HepG2 (cell line): ENCODE data around the gene NR4A2. TPM values are rescaled to one million over a fixed set of nuclear protein-coding genes. Genes with fewer than 3 reads are reported as not detected.

Experiments
- ATAC-seq: fragments of 200-7000 bp; cut with Tn5 transposase; 3 replicates; pipeline ENCODE4 v1.9.1; 2020; ENCODE audit warnings: mild to moderate bottlenecking, moderate library complexity
- BruUV-seq: library from RNA; stranded (reverse); fragments of 400-500 nt; replicated peaks from 2 replicates; lab custom pipeline; 2021; lab: Mats Ljungman, UMichigan
- CTCF ChIA-PET: fragments of 300-600 bp; formaldehyde crosslinking; extraction: SDS; loops from one replicate; lab custom pipeline; 2021; ENCODE audit warnings: low total read pairs, inconsistent platforms, low intra/inter-chr PET ratio; lab: Yijun Ruan, JAX
- POLR2A ChIA-PET: fragments of 350-600 bp; sonication (Branson Sonifier 250); formaldehyde crosslinking; loops from one replicate; lab custom pipeline; 2020; ENCODE audit warnings: antibody characterized with exemption, inconsistent platforms; lab: Yijun Ruan, JAX
- DNase-seq: peaks from one replicate; pipeline ENCODE4 v3.0.0-alpha.2; 2015; ENCODE audit warnings: low spot score
- FAIRE-seq: peaks from 3 replicates; lab custom pipeline; 2011; peaks lifted over from hg19 to GRCh38; lab: Jason Lieb, UNC
- H2AFZ ChIP-seq: one replicate; pipeline ENCODE4 v1.6.1; 2011; ENCODE audit warnings: low read length, inconsistent platforms
- H3K27ac ChIP-seq: fragments of 300-600 bp; 3 replicates; pipeline ENCODE4 v1.8.0; 2011; ENCODE audit warnings: mixed run types, mild to moderate bottlenecking, mixed read lengths, low read length, inconsistent platforms; ENCODE audit not compliant: insufficient read depth; ENCODE audit errors: extremely low read length
- H3K27me3 ChIP-seq, 2 experiments: fragments of 200-600 bp in 1 of 2; 2 replicates in 1 of 2; 3 replicates in 1 of 2; pipeline versions ENCODE4 v1.6.0 to v1.8.0; 2011; ENCODE audit warnings: low read length in 2 of 2, mild to moderate bottlenecking in 2 of 2, moderate library complexity in 2 of 2, inconsistent platforms in 1 of 2; ENCODE audit not compliant: insufficient read depth in 2 of 2, control insufficient read depth in 1 of 2
- H3K36me3 ChIP-seq, 2 experiments: fragments of 200-600 bp in 1 of 2; replicated peaks in 1 of 2; 2 replicates in 1 of 2; 3 replicates in 1 of 2; pipeline versions ENCODE4 v1.5.1 to v1.8.0; 2011; ENCODE audit warnings: low read length in 2 of 2, inconsistent platforms in 1 of 2; ENCODE audit not compliant: insufficient read depth in 2 of 2, control insufficient read depth in 1 of 2
- H3K4me1 ChIP-seq: 2 replicates; pipeline ENCODE4 v1.5.1; 2012; ENCODE audit warnings: low read length, inconsistent platforms; ENCODE audit not compliant: insufficient read depth
- H3K4me2 ChIP-seq: 2 replicates; pipeline ENCODE4 v1.6.0; 2011; ENCODE audit warnings: low read depth, low read length, inconsistent platforms
- H3K4me3 ChIP-seq, 3 experiments: fragments of 200-600 bp in 1 of 3; sonication (generic), shearing (Covaris generic) in 1 of 3; replicated peaks in 1 of 3; 2 replicates each; pipeline ENCODE4 v1.5.1; 2011 to 2016; ENCODE audit warnings: low read length in 3 of 3, inconsistent platforms in 2 of 3, low read depth in 2 of 3, mild to moderate bottlenecking in 2 of 3, control low read depth in 1 of 3, mixed read lengths in 1 of 3; ENCODE audit not compliant: insufficient read depth in 1 of 3
- H3K79me2 ChIP-seq: one replicate; pipeline ENCODE4 v1.6.1; 2011; ENCODE audit warnings: low read length, inconsistent platforms; ENCODE audit not compliant: insufficient read depth
- H3K9ac ChIP-seq: 2 replicates; pipeline ENCODE4 v1.6.0; 2011; ENCODE audit warnings: mild to moderate bottlenecking, low read depth, low read length, inconsistent platforms; ENCODE audit not compliant: insufficient read depth
- H3K9me3 ChIP-seq: 2 replicates; pipeline ENCODE4 v1.5.1; 2012; ENCODE audit warnings: mild to moderate bottlenecking, low read length
- H4K20me1 ChIP-seq: 2 replicates; pipeline ENCODE4 v1.6.0; 2011; ENCODE audit warnings: inconsistent platforms, mild to moderate bottlenecking, low read length, moderate library complexity; ENCODE audit not compliant: insufficient read depth
- DRAP1 ChIP-seq: IDR thresholded peaks from 2 replicates; pipeline ENCODE4 v1.6.1; 2016; ENCODE audit warnings: missing genetic modification reagents, missing compliant biosample characterization
- FUBP1 ChIP-seq: sonication (generic); formaldehyde crosslinking; IDR thresholded peaks from 2 replicates; pipeline ENCODE4 v1.5.1; 2020; ENCODE audit warnings: missing genetic modification reagents, mild to moderate bottlenecking, borderline replicate concordance
- HNF4G ChIP-seq, 2 experiments: sonication (generic) in 1 of 2; formaldehyde crosslinking in 1 of 2; IDR thresholded peaks; 2 replicates each; pipeline versions ENCODE4 v1.4.0 to v1.6.1; 2011 to 2020; ENCODE audit warnings: borderline replicate concordance in 2 of 2, low read depth in 2 of 2, mild to moderate bottlenecking in 2 of 2, low read length in 1 of 2, missing genetic modification reagents in 1 of 2, moderate library complexity in 1 of 2
- MED13 ChIP-seq: sonication (generic); formaldehyde crosslinking; IDR thresholded peaks from 2 replicates; pipeline ENCODE4 v1.5.0; 2020; ENCODE audit warnings: missing genetic modification reagents
- MTF1 ChIP-seq: sonication (generic); formaldehyde crosslinking; IDR thresholded peaks from 2 replicates; pipeline ENCODE4 v1.5.0; 2020; ENCODE audit warnings: missing genetic modification reagents
- ZFP36 ChIP-seq: fragments of 150-350 bp; IDR thresholded peaks from 2 replicates; pipeline ENCODE4 v1.6.1; 2018; ENCODE audit warnings: borderline replicate concordance, low read length, low read depth; ENCODE audit not compliant: partially characterized antibody
- ZFX ChIP-seq: sonication (generic); formaldehyde crosslinking; IDR thresholded peaks from 2 replicates; pipeline ENCODE4 v1.4.0; 2020; ENCODE audit warnings: mild to moderate bottlenecking, low read depth, missing genetic modification reagents, moderate library complexity
- ZFY ChIP-seq: sonication (generic); formaldehyde crosslinking; IDR thresholded peaks from 2 replicates; pipeline ENCODE4 v1.4.0; 2020; ENCODE audit warnings: missing genetic modification reagents
- ZMYM3 ChIP-seq: sonication (generic); formaldehyde crosslinking; IDR thresholded peaks from 2 replicates; pipeline ENCODE4 v1.5.1; 2020; ENCODE audit warnings: mild to moderate bottlenecking, missing genetic modification reagents
- in situ Hi-C: cut with HindIII; loops from 2 replicates; pipeline ENCODE4 v1.10.0; 2017; ENCODE audit warnings: low pct_unique_long_range_greater_than_20kb; ENCODE audit not compliant: extremely low pct_ligation_motif_present
- intact Hi-C: fragments of 100-400 bp; cut with micrococcal nuclease; formaldehyde crosslinking; loops from one replicate; pipeline ENCODE4 v1.10.0; 2022; ENCODE audit not compliant: unreplicated experiment
- polyA plus RNA-seq, 8 experiments: library from polyadenylated mRNA; depleted of rRNA in 3 of 8; stranded (reverse) in 7 of 8; unstranded in 1 of 8; fragments of >200 nt; fragmentation: Illumina TruSeq in 4 of 8; extraction: Trizol in 4 of 8; gene quantifications; 2 replicates each; pipeline versions ENCODE4 v1.2.1 to v1.2.3, GENCODE V29; 2011 to 2016; ENCODE audit warnings: low read depth in 4 of 8, missing spikeins in 1 of 8, mixed read lengths in 1 of 8; ENCODE audit not compliant: insufficient read depth in 1 of 8
- total RNA-seq, 5 experiments: library from RNA; depleted of rRNA; stranded (reverse); fragments of >200 nt; fragmentation: Illumina TruSeq; extraction: Trizol; gene quantifications; 2 replicates each; pipeline ENCODE4 v1.2.3, GENCODE V29; 2016; ENCODE audit warnings: low read depth in 1 of 5
- TF ChIP-seq, protein P1 (sequence below): sonication (generic); formaldehyde crosslinking; IDR thresholded peaks from 2 replicates; pipeline ENCODE4 v1.5.0; 2020; ENCODE audit warnings: mild to moderate bottlenecking, missing genetic modification reagents

NR4A2 gene
- total and polyA plus RNA-seq, 2 of the 13 experiments (the other 11 are each of a cell fraction or from before 2014, with no cell fraction given) = not detected

DNA sequence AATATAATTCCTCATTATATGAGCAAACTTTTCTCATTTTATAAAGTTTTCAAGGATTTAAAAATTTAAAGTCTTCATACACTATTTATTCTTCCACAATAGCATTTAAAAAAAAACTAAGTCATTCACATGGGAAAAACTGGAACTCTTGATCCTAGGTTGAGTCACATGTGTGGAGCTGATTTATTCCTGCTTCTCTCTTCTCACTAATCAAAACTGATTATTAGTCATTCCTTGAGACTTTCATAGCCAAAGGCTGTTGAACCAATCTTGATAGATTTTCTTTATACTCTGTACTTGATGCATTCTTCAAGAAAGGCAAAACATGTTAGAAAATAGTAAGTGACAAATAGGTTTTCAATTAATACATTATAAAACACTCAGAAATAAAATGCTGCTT is 27.4 kb downstream of the NR4A2 start:
- in situ Hi-C loops (no loop called here), intact Hi-C loops (no loop called here)
- Histone ChIP-seq H3K9ac (no peak overlapping the region), H3K4me3 (no peak overlapping the region), H3K27ac (no peak overlapping the region), H3K9me3 (peaks cover 3% of the 10 kb centered on the region; the same call in 1 of the 2 replicates), H4K20me1 (no peaks in the 10 kb centered on the region), H3K4me2 (no peak overlapping the region), H3K36me3 (no peaks in the 10 kb centered on the region), H3K79me2 (no peaks in the 10 kb centered on the region), H2AFZ (no peak overlapping the region), H3K4me1 (peaks cover 14% of the 10 kb centered on the region), H3K27me3 (no peaks in the 10 kb centered on the region)
- TF ChIP-seq MTF1 (CRISPR knock-in tag) (no peak), ZFX (CRISPR knock-in tag) (no peak), MED13 (no peak), ZFY (CRISPR knock-in tag) (no peak), ZFP36 (no peak), DRAP1 (CRISPR knock-in tag) (no peak), FUBP1 (CRISPR knock-in tag) (no peak), ZMYM3 (CRISPR knock-in tag) (no peak), HNF4G (IDR thresholded peaks at IDR 0.05; ENCODE audit: borderline replicate concordance, low read depth, low read length) (no peak), HNF4G (CRISPR knock-in tag; IDR thresholded peaks at IDR 0.05; ENCODE audit: borderline replicate concordance, low read depth) (no peak)
- TF ChIP-seq, protein P1, sequence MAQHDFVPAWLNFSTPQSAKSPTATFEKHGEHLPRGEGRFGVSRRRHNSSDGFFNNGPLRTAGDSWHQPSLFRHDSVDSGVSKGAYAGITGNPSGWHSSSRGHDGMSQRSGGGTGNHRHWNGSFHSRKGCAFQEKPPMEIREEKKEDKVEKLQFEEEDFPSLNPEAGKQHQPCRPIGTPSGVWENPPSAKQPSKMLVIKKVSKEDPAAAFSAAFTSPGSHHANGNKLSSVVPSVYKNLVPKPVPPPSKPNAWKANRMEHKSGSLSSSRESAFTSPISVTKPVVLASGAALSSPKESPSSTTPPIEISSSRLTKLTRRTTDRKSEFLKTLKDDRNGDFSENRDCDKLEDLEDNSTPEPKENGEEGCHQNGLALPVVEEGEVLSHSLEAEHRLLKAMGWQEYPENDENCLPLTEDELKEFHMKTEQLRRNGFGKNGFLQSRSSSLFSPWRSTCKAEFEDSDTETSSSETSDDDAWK (CRISPR knock-in tag) = no peak
- POLR2A ChIA-PET = no interaction called here
- no peak for DNase-seq
- no peak for FAIRE-seq
- ATAC-seq = no peak
- BruUV-seq = no TSS peak
- CTCF ChIA-PET = no interaction called here
